ENCODE measurements around the gene SLC17A9.
A peak's percentile ranks its signal among the peaks of the same experiment; 100 is the strongest.

SLC17A9 gene

GRCh38 chr20:62968378-62969178 is 16.1 kb downstream of the SLC17A9 start:
- DNase-seq = no peak

- DNase-seq = no peak
Observed at GRCh38 chr20:62969179-62969760, 16.8 kb downstream of the SLC17A9 start.

GRCh38 chr20:62969939-62970306 is 17.4 kb downstream of the SLC17A9 start:
- no peak for DNase-seq

GRCh38 chr20:62970307-62971210 is 18.1 kb downstream of the SLC17A9 start:
- DNase-seq = no peak

GRCh38 chr20:62971211-62971949 is 18.9 kb downstream of the SLC17A9 start:
- DNase-seq = no peak

GRCh38 chr20:62971950-62972844 is 19.7 kb downstream of the SLC17A9 start:
- peak; percentile 71 for DNase-seq

- no peak for DNase-seq
Observed at GRCh38 chr20:62972845-62973745, 20.6 kb downstream of the SLC17A9 start.

- no peak for DNase-seq
Observed at GRCh38 chr20:62975251-62975760, 22.8 kb downstream of the SLC17A9 start.

- no peak for DNase-seq
Observed at GRCh38 chr20:62975812-62976508, 23.5 kb downstream of the SLC17A9 start.

- DNase-seq = no peak
Observed at GRCh38 chr20:62976886-62977285, 24.4 kb downstream of the SLC17A9 start.

GRCh38 chr20:62977613-62978560 is 25.4 kb downstream of the SLC17A9 start:
- DNase-seq = no peak

- no peak for DNase-seq
Observed at GRCh38 chr20:62978561-62978943, 26.0 kb downstream of the SLC17A9 start.

- DNase-seq = no peak
Observed at GRCh38 chr20:62979310-62979709, 26.8 kb downstream of the SLC17A9 start.

GRCh38 chr20:62979876-62980373 is 27.4 kb downstream of the SLC17A9 start:
- DNase-seq = no peak

GRCh38 chr20:62980380-62980960 is 28.0 kb downstream of the SLC17A9 start:
- no peak for DNase-seq

- no peak for DNase-seq
Observed at GRCh38 chr20:62980970-62981369, 28.5 kb downstream of the SLC17A9 start.
